T-helper 2 cell treated with Interferon-gamma antibody and Interleukin-4, amounts not matched to agents 5 μg/mL and 100 μg/mL, for 36 hours (primary cell): ENCODE measurements around the gene USP5.
A peak's percentile ranks its signal among the peaks of the same experiment; 100 is the strongest.
"Not testable (repeated sequence)": the region's sequence is repeated elsewhere in the genome, so short reads cannot be mapped to it uniquely, and the experiment has no call there.

ENCODE experiments used
- DNase-seq: peaks from one replicate; pipeline ENCODE4 v3.0.0; 2021; ENCODE audit warnings: low spot score
- H3K27ac Mint-ChIP-seq: one replicate; pipeline ENCODE4 v1.8.0; 2021; ENCODE audit warnings: mild to moderate bottlenecking, mixed read lengths
- H3K27me3 Mint-ChIP-seq: one replicate; pipeline ENCODE4 v1.8.0; 2021; ENCODE audit warnings: low read depth, mixed read lengths
- H3K36me3 Mint-ChIP-seq: one replicate; pipeline ENCODE4 v1.8.0; 2021; ENCODE audit warnings: low read depth, mixed read lengths
- H3K4me1 Mint-ChIP-seq: one replicate; pipeline ENCODE4 v1.8.0; 2021; ENCODE audit warnings: low read depth, mixed read lengths
- H3K4me3 Mint-ChIP-seq: one replicate; pipeline ENCODE4 v1.8.0; 2022; ENCODE audit warnings: mild to moderate bottlenecking, moderate library complexity, mixed read lengths
- H3K9me3 Mint-ChIP-seq: one replicate; pipeline ENCODE4 v1.8.0; 2021; ENCODE audit warnings: mixed read lengths

The USP5 gene

DNA sequence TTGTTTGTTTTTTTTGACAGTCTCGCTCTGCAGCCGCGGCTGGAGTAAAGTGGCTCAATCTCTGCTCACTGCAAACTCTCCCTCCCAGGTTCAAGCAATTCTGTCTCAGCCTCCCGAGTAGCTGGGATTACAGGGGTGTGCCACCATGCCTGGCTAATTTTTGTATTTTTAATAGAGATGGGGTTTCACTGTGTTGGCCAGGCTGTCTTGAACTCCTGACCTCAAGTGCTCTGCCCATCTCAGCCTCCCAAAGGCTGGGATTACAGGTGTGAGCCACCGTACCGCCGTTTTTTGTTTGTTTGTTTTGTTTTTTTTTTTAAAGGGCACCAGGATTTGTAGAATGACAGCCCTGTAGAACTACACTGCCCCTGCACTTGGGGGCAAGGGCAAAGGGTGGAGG lies 36.8 kb downstream of the USP5 start:
- not testable (repeated sequence) for H3K4me3 Mint-ChIP-seq, H3K27me3 Mint-ChIP-seq, H3K27ac Mint-ChIP-seq, DNase-seq, H3K9me3 Mint-ChIP-seq
- Mint-ChIP-seq H3K4me1 (peaks cover 12% of the 10 kb centered on the region), H3K36me3 (peaks cover 10% of the 10 kb centered on the region)

DNA sequence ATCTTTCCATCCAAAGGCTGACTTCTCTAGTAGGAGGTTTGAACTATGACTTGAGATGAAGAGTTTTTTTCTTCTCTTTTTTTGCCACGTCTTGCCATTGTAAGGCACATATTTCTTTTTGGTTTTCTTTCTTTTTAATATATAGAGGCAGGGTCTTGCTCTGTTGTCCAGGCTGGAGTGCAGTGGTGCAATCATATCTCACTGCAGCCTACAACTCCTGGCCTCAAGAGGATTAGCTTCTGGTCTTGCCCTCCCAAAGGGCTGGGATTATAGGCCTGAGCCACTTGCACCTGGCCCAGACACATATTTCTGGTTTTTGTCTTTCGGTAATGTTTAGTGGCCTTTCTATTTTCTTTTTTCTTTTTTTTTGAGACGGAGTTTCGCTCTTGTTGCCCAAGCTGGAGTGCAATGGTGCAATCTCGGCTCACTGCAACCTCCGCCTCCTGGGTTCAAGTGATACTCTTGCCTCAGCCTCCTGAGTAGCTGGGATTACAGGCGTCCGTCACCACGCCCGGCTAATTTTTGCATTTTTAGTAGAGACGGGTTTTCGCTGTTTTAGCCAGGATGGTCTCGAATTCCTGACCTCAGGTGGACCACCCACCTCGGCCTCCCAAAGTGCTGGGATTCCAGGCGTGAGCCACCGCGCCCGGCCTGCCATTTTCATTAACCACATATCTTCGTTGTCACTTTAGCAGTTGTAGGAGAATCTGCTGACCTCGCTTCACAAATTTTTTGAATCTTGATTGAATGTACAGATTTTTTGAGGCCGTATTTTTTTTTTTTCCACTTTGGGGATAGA lies 38.0 kb downstream of the USP5 start:
- not testable (repeated sequence) for H3K27me3 Mint-ChIP-seq, H3K9me3 Mint-ChIP-seq, H3K36me3 Mint-ChIP-seq, DNase-seq
- Mint-ChIP-seq H3K4me1 (peaks cover 12% of the 10 kb centered on the region), H3K4me3 (peak overlapping the region; percentile 84), H3K27ac (peak overlapping the region; percentile 92)

DNA sequence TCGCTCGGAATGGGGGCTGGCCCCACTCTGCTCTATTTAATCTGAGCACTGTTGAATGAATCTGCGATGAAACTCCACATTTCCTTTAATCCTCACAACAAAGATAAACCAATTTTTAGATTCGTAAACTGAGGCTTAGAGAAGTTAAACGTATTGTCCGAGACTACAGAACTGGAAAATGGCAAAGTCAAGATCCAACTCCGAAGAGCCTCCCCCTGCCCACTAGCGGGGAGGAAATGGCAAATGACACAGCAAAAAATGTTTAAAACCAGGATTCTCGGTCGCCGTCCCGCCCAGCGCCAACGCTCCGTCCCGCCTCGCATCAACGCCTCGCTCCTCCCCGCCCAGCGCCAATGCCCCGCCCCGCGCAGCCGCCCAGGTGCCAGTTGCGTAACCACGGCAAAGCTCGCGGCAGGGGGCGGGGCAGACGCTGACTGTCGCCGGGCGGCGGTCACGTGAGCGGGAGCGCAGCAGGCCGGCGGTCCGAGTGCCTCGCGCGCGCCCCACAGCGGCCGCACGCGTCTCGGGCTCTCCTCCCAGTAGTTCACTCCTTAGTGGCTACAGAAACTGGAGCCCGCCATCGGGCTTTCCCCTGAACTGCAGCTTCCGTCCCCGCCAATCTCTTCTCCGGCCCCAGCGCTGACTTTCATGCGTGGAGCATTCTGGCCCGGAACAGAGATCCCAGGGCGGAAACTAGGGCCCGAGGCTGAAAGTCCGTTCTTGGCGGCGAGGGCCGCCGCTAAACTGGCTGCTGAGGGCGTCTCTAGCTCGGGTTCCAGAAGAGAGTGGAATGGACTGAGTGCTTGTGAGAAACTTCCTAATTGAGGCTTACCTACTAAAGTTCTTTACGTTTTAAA lies 39.1 kb downstream of the USP5 start:
- H3K4me1 Mint-ChIP-seq, result peaks cover 12% of the 10 kb centered on the region
- DNase-seq, result peak; percentile 99
- H3K36me3 Mint-ChIP-seq, result peaks cover 2% of the 10 kb centered on the region
- H3K27ac Mint-ChIP-seq, result peak overlapping the region; percentile 92
- H3K27me3 Mint-ChIP-seq, result no peaks in the 10 kb centered on the region
- no peaks in the 10 kb centered on the region for H3K9me3 Mint-ChIP-seq
- peak overlapping the region; percentile 84 for H3K4me3 Mint-ChIP-seq

DNA sequence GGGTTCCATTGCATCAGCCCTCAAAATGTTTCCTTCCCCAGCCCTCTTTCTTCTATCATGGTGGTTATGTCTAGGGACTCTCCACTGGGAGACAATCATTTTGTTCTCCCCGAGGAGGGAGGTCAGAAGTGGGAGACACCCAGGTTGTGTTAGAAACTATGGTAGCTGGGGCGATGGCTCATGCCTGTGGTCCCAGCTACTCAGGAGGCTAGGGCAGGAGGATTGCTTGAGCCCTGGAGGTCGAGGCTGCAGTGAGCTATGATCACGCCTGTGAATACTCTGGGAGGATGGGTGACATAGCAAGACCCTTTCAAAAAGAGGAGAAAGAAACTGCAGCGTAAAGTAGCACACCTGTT lies 39.7 kb downstream of the USP5 start:
- Mint-ChIP-seq H3K36me3 (peaks cover 2% of the 10 kb centered on the region), H3K9me3 (no peaks in the 10 kb centered on the region), H3K27ac (peak overlapping the region; percentile 88), H3K27me3 (no peaks in the 10 kb centered on the region), H3K4me1 (peaks cover 12% of the 10 kb centered on the region), H3K4me3 (peak overlapping the region; percentile 84)
- DNase-seq, result no peak

DNA sequence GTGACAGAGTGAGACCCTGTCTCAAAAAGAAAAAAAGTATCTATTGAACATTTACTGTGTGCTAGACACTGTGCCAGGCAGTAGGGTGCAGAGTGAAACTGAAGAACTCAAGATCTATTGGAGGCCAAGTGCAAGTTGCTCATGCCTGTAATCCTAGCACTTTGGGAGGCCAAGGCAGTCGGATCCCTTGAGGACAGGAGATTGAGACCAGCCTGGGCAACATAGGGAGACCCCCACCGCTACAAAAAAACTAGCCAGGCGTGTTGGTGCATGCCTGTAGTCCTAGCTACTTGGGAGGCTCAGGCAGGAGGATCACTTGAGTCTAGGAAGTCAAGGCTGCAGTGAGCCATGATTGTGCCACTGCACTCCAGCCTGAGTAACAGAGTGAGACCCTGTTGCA lies 40.7 kb downstream of the USP5 start:
- H3K9me3 Mint-ChIP-seq, H3K36me3 Mint-ChIP-seq, DNase-seq, H3K27me3 Mint-ChIP-seq: not testable (repeated sequence)
- Mint-ChIP-seq H3K27ac (peak overlapping the region; percentile 64), H3K4me3 (peak overlapping the region; percentile 21), H3K4me1 (peaks cover 12% of the 10 kb centered on the region)

DNA sequence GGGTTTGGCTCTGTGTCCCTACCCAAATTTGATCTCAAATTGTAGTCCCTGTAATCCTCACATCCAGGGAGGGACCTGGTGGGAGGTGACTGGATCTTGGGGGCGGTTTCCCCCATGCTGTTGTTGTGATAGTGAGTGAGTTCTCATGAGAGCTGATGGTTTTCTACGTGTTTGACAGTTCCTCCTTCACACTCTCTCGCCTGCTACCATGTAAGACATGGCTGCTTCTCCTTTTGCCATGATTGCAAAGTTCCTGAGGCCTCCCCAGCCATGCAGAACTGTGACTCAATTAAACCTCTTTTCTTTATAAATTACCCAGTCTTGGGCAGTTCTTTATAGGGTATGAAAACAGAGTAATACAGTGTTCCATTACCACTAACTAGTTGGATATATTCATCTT lies 42.4 kb downstream of the USP5 start:
- no peak for DNase-seq
- Mint-ChIP-seq H3K9me3 (no peaks in the 10 kb centered on the region), H3K27me3 (no peaks in the 10 kb centered on the region), H3K27ac (no peak overlapping the region), H3K4me1 (peaks cover 12% of the 10 kb centered on the region), H3K36me3 (peaks cover 2% of the 10 kb centered on the region), H3K4me3 (no peak overlapping the region)

DNA sequence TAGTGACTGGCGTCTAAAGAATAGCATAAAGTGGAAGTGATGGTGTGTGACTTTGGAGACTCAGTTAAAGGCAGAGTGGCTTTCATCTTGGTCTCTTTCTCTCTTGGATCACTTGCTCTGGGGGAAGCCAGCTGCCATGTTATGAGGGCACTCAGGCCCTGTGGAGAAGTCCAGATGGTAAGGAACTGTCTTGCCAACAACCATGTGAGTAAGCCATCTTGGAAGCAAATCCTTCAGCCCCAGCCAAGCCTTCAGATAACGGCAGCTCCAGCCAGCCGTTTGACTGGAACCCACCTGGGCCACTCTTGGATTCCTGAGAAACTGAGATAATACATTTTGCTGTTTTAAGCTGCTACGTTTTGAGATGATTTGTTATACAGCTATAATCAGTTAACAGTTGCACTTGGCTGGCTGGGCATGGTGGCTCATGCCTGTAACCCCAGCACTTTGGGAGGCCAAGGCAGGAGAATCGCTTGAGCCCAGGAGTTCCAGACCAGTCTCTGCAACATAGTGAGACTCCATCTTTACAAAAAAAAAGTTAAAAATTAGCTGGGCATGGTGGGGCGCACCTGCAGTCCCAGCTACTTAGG lies 45.0 kb downstream of the USP5 start:
- no peaks in the 10 kb centered on the region for H3K36me3 Mint-ChIP-seq
- no peak for DNase-seq
- no peak overlapping the region for H3K27ac Mint-ChIP-seq
- H3K9me3 Mint-ChIP-seq, result no peaks in the 10 kb centered on the region
- H3K27me3 Mint-ChIP-seq, result no peaks in the 10 kb centered on the region
- H3K4me3 Mint-ChIP-seq, result no peak overlapping the region
- H3K4me1 Mint-ChIP-seq, result peaks cover 10% of the 10 kb centered on the region

DNA sequence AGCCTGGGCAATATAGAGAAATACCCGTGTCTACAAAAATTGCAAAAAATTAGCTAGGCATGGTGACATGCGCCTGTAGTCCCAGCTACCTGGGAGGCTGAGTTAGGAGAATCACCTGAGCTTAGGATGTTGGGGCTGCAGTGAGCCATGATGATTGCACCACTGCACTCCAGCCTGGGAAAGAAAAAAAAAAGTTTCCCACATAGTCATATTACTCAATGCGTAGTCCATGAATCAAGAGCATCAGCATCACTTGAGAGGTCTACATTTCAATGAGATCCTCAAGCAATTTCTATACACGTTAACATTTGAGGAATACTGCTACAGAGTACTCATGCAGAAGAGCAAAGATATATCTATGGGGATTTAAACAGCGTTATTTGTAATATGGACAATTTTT lies 47.5 kb downstream of the USP5 start:
- H3K36me3 Mint-ChIP-seq, result no peaks in the 10 kb centered on the region
- peaks cover 13% of the 10 kb centered on the region for H3K4me1 Mint-ChIP-seq
- no peaks in the 10 kb centered on the region for H3K9me3 Mint-ChIP-seq
- H3K27ac Mint-ChIP-seq, result no peak overlapping the region
- H3K27me3 Mint-ChIP-seq, result no peaks in the 10 kb centered on the region
- no peak overlapping the region for H3K4me3 Mint-ChIP-seq
- DNase-seq, result no peak

DNA sequence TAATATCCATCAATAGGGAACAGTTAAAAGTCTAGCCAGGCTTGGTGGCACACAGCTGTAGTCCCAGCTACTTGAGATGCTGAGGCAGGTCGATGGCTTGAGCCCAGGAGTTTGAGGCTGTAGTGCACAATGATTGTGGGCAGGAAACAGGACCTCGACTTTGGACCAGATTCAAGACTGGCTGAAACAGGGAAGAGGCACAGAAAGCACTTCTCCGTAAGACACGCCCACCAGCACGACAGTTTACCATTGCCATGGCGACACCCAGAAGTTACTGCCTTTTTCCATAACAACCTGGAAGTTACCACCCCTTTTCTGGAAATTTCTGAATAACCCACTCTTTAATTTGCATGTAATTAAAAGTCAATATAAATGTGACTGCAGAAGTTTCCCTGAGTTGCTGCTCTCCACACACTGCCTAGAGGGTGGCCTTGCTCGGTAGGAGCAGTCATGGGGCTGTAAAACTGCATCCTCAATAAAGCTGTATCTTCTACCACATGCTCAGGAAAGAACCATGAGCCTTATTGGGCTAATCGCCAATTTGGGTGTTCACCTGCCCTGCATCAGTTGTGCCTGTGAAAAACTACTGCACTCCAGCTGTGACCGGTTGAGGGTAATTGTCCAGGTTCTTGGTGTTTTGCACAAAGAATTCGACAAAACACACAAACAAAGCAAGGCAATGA lies 48.0 kb downstream of the USP5 start:
- peaks cover 13% of the 10 kb centered on the region for H3K4me1 Mint-ChIP-seq
- no peaks in the 10 kb centered on the region for H3K27me3 Mint-ChIP-seq
- H3K4me3 Mint-ChIP-seq, result no peak overlapping the region
- no peaks in the 10 kb centered on the region for H3K36me3 Mint-ChIP-seq
- no peaks in the 10 kb centered on the region for H3K9me3 Mint-ChIP-seq
- DNase-seq, result no peak
- no peak overlapping the region for H3K27ac Mint-ChIP-seq

DNA sequence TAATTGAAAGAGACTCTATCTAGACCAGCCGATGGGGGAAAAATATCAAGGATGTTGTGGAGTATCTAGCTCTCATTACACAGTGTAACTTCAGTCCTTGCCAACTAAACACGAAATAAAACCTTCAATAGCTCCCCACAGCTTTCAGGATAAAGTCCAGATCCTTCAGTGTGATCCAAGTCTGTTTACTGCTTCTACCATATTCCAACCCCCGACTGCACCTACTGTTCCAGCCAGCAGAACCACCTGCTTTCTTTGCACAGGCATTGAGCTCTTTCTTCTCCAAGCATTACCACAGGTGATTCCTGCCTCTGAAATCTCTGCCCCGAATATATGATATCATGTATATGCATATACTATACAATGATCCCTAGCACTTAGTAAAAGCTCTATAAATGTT lies 50.5 kb downstream of the USP5 start:
- no peaks in the 10 kb centered on the region for H3K9me3 Mint-ChIP-seq
- no peaks in the 10 kb centered on the region for H3K27me3 Mint-ChIP-seq
- peaks cover 13% of the 10 kb centered on the region for H3K4me1 Mint-ChIP-seq
- no peak for DNase-seq
- no peak overlapping the region for H3K4me3 Mint-ChIP-seq
- no peak overlapping the region for H3K27ac Mint-ChIP-seq
- H3K36me3 Mint-ChIP-seq, result no peaks in the 10 kb centered on the region

DNA sequence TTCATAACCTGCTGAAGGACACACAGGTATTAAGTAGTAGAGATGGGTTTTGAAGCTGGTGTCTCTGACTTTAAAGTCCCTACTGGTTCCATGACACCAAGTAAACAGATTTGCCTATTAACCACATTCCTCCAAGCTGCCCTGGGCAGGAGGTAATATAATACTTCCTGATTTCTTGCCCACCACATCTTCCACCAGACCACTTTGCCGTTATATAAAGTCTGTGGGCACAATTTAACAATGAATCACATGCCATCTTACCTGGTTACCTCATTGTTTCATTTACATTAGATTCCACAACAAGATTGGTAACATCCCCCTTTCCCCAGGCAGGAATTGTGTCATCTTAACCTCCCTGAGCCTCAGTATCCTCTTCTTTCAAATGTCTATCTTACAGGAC lies 51.8 kb downstream of the USP5 start:
- H3K27ac Mint-ChIP-seq, result no peak overlapping the region

DNA sequence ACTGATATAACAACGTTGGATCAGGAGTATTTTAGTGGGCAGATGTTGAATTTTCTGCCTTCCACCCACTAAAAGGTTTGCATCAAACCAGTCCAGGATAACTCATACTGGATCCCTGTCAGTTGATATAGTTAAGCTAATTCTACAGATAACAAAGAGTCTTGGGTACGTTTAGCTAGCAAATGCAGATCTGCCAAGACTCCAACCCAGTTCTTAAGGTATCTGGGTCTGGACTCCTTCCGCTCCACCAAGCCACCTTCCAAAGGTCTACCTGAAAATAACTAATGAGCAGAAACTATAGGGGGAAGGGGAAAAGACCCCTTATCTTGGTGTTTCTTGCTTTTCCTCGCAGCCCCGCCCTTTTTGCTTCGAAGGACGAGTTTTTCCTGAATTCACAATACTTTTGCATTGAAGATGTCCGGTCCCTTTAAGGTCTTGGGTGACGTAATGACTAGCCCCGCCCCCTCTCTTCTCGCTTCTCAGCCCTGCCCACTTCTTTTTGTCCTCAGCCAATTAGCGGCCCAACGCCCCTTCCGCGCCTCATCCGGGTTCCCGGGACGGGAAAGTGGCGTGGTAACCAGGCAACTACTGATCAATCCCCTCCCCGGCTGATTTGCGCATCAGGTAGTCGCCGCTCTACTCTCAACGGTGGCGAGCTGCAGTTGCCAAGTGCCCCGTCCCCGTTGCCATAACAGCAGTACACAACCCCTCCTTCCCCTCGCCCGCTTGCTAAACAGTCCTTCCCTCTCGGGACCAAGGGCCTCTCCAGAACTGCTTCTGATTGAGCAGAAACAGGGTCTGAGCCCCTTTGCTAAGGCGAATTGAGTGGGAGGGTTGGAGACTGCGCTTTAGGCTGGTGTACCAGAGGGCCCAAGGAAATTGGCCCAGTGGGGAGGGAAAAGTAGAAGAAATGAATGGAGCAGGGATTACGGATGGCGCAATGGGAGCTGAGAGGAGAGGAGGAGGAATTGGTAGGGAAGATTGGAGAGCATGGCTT lies 52.6 kb downstream of the USP5 start, which contains the start of gene LRRC23:
LRRC23 (plus strand) TSS at position 543 of the 997 bp plus-strand sequence. CDS start 812 bp downstream, outside the sequence.
- Mint-ChIP-seq H3K9me3 (no peaks in the 10 kb centered on the region), H3K4me1 (peaks cover 11% of the 10 kb centered on the region), H3K4me3 (no peak within 1 kb of the TSS), H3K36me3 (no peaks in the 10 kb centered on the region), H3K27me3 (no peaks in the 10 kb centered on the region), H3K27ac (no peak within 1 kb of the TSS)
- DNase-seq, result peak; percentile 97

More for the DNA sequence above, 51.8 kb downstream of the USP5 start:
- Mint-ChIP-seq H3K4me1 (peaks cover 13% of the 10 kb centered on the region), H3K4me3 (no peak overlapping the region), H3K27me3 (no peaks in the 10 kb centered on the region), H3K36me3 (no peaks in the 10 kb centered on the region), H3K9me3 (no peaks in the 10 kb centered on the region)
- DNase-seq, result no peak
